Kidney epithelial cell (primary cell): ENCODE data around the gene CLEC2L. TPM values are rescaled to one million over a fixed set of nuclear protein-coding genes. Genes with fewer than 3 reads are reported as not detected.

ENCODE experiments used
- DNase-seq: peaks from one replicate; pipeline ENCODE4 v3.0.0-alpha.2; 2010; ENCODE audit warnings: low read depth
- H3K27me3 ChIP-seq: 2 replicates; pipeline ENCODE4 v1.6.0; 2011; ENCODE audit warnings: low read length; ENCODE audit not compliant: control insufficient read depth, insufficient read depth
- H3K36me3 ChIP-seq: 2 replicates; pipeline ENCODE4 v1.5.1; 2011; ENCODE audit warnings: low read length; ENCODE audit not compliant: control insufficient read depth, insufficient read depth
- H3K4me3 ChIP-seq: 2 replicates; pipeline ENCODE4 v1.5.1; 2011; ENCODE audit warnings: low read depth, mild to moderate bottlenecking, control low read depth, low read length
- CTCF ChIP-seq: IDR thresholded peaks from 2 replicates; pipeline ENCODE4 v1.5.1; 2011; ENCODE audit warnings: mild to moderate bottlenecking, moderate library complexity, low read length, control low read depth, inconsistent platforms; ENCODE audit not compliant: insufficient read depth, poor library complexity, severe bottlenecking
- total RNA-seq: library from RNA; depleted of rRNA; stranded (reverse); fragments of >200 nt; gene quantifications from 2 replicates; pipeline ENCODE4 v1.2.3, GENCODE V29; 2015

CLEC2L gene
- total RNA-seq, 1 donor from 2014 or later = not detected

GRCh38 chr7:139567647-139568345 is 44.3 kb downstream of the CLEC2L start:
- peaks cover 2% of the 10 kb centered on the region for H3K36me3 ChIP-seq
- no peak for DNase-seq
- no peak for TF ChIP-seq CTCF

GRCh38 chr7:139568346-139568675 is 44.8 kb downstream of the CLEC2L start:
- no peak for DNase-seq
- H3K4me3 ChIP-seq = no peak overlapping the region
- no peak for TF ChIP-seq CTCF
- peaks cover 2% of the 10 kb centered on the region for H3K36me3 ChIP-seq
- H3K27me3 ChIP-seq = no peaks in the 10 kb centered on the region

More at GRCh38 chr7:139567647-139568345, 44.3 kb downstream of the CLEC2L start:
- H3K27me3 ChIP-seq = no peaks in the 10 kb centered on the region
- no peak overlapping the region for H3K4me3 ChIP-seq

- TF ChIP-seq CTCF = no peak
- H3K36me3 ChIP-seq = peaks cover 2% of the 10 kb centered on the region
- DNase-seq = no peak
- H3K4me3 ChIP-seq = no peak overlapping the region
- H3K27me3 ChIP-seq = no peaks in the 10 kb centered on the region
These were observed 45.5 kb downstream of the CLEC2L start for GRCh38 chr7:139568813-139569490.

GRCh38 chr7:139570119-139570518 is 46.6 kb downstream of the CLEC2L start:
- TF ChIP-seq CTCF = peak; percentile 10
- Histone ChIP-seq H3K4me3 (no peak overlapping the region), H3K36me3 (peaks cover 2% of the 10 kb centered on the region), H3K27me3 (no peaks in the 10 kb centered on the region)
- DNase-seq = no peak

GRCh38 chr7:139570626-139571025 is 47.1 kb downstream of the CLEC2L start:
- DNase-seq = no peak
- Histone ChIP-seq H3K4me3 (no peak overlapping the region), H3K27me3 (no peaks in the 10 kb centered on the region), H3K36me3 (peaks cover 4% of the 10 kb centered on the region)
- no peak for TF ChIP-seq CTCF
